GM12801 (cell line): ENCODE measurements around the gene RFC4.

Experiments
- CTCF ChIP-seq: IDR thresholded peaks from one replicate; pipeline ENCODE4 v1.5.1; 2011; ENCODE audit warnings: control low read depth; ENCODE audit not compliant: insufficient read length; ENCODE audit errors: extremely low read depth

RFC4 gene

GRCh38 chr3:186844908-186845307 is 38.6 kb upstream of the RFC4 start:
- no peak for TF ChIP-seq CTCF

- TF ChIP-seq CTCF, result no peak
Measured at GRCh38 chr3:186843039-186843432, 36.8 kb upstream of the RFC4 start.

- TF ChIP-seq CTCF, result no peak
Measured at GRCh38 chr3:186842426-186843038, 36.2 kb upstream of the RFC4 start, which contains the start of gene ADIPOQ. Gene ADIPOQ, plus strand, starts transcription at chr3:186842710. Its CDS starts 10,349 bp downstream, at chr3:186853059.

GRCh38 chr3:186841620-186842019 is 35.3 kb upstream of the RFC4 start:
- TF ChIP-seq CTCF, result no peak

GRCh38 chr3:186839874-186840641 is 33.8 kb upstream of the RFC4 start:
- TF ChIP-seq CTCF, result no peak

GRCh38 chr3:186832276-186832675 is 26.0 kb upstream of the RFC4 start:
- no peak for TF ChIP-seq CTCF

- no peak for TF ChIP-seq CTCF
Measured at GRCh38 chr3:186831798-186832197, 25.5 kb upstream of the RFC4 start.
